SH-SY5Y (cell line): ENCODE measurements around the gene GPR176.

Source experiments
- GATA2 ChIP-seq: IDR thresholded peaks from 2 replicates; pipeline ENCODE4 v1.6.1; 2011; ENCODE audit warnings: mild to moderate bottlenecking, low read depth, low read length
- GATA3 ChIP-seq: IDR thresholded peaks from 2 replicates; pipeline ENCODE4 v1.6.1; 2011; ENCODE audit warnings: low read depth, mild to moderate bottlenecking, low read length, moderate library complexity

GPR176 gene

GRCh38 chr15:39942753-39943150 lies 22.7 kb upstream of the GPR176 start:
- TF ChIP-seq GATA3 (no peak), GATA2 (no peak)

DNA sequence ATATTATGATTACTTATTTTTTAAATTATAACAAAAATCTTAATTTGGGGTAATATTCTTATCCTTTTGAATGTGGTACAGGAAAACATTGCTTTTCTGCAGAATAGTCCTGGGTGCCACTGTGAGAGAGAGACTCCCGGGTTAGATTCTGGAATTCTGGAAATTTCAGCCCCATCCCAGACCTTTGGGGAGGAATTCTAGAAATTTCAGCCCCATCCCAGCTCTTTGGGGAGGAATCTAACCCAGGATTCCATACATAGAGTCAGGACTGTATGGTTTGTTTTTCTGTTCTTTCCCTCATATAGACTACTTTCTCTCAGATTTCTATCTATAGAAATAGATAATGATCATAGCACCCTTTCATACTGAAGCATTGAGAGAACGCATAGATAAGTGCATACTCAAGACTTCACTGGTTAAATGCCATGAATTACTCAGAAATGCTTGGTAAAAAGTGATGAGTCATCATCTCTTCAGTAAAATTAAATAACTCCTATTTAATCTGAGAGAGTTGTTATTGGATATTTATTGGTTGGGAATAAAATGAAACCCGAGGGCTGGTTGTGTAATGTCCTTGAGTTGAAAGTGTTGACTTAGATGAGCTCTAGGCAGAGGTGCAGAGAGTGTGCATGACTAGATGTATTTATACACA lies 22.2 kb upstream of the GPR176 start:
- TF ChIP-seq GATA2 (no peak), GATA3 (no peak)

- TF ChIP-seq GATA2 (no peak), GATA3 (no peak)
These were observed 19.7 kb upstream of the GPR176 start for GRCh38 chr15:39939487-39940452.

GRCh38 chr15:39937696-39938095 lies 17.6 kb upstream of the GPR176 start:
- TF ChIP-seq GATA3 (no peak), GATA2 (no peak)

- TF ChIP-seq GATA2 = no peak
- TF ChIP-seq GATA3 = no peak
These were observed 16.6 kb upstream of the GPR176 start for GRCh38 chr15:39936681-39937080.

DNA sequence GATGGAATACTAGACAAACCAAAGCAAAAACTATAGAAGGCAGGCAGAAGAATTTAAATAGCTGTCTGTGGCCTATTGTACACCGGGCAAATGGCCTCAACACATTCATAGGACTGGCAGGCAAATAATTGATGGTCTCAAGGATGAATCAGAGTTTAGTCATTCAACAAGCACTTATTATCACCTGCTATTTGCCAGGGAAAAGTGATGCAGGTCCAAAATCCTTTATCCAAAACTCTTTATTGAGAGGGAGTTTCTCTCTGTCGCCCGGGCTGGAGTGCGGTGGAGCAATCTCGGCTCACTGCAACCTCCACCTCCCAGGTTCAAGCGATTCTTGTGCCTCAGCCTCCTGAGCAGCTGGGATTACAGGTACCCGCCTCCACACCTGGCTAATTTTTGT lies 16.1 kb upstream of the GPR176 start:
- TF ChIP-seq GATA3 (no peak), GATA2 (no peak)

- TF ChIP-seq GATA3 (no peak), GATA2 (no peak)
These were observed 15.2 kb upstream of the GPR176 start for GRCh38 chr15:39935241-39935640.

DNA sequence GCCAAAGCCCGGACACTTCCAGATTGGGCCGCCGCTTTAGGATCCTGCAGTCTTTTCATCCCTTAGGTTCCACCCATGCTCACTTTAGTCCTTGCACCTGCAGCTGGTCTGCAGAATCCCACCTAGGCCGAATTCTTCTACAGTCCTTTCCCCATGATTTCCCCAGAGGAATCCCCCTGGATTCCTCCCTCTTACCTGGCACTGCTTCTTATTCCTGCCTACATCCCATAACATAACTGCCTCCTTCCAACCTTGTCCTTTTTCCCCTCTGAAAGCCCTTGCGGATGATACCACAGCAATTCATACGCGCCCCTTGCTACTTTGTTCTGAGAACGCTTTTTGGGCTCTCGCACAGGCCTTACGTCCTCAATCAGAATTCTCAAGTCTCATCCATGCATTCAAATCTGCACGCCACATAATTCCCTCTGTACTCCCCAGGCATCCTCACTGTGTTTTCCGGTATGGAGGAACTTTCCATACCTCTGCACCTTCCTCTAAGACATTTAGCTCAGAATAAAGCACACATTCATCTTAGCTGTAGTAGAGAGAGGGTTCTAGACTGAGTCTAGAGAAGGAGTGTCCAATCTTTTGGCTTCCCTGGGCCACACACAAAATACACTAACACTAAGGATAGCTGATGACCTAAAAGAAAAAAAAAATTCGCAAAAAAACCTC lies 14.5 kb upstream of the GPR176 start:
- TF ChIP-seq GATA2 = no peak
- no peak for TF ChIP-seq GATA3

GRCh38 chr15:39931615-39932014 lies 11.5 kb upstream of the GPR176 start:
- TF ChIP-seq GATA3 (no peak), GATA2 (no peak)

DNA sequence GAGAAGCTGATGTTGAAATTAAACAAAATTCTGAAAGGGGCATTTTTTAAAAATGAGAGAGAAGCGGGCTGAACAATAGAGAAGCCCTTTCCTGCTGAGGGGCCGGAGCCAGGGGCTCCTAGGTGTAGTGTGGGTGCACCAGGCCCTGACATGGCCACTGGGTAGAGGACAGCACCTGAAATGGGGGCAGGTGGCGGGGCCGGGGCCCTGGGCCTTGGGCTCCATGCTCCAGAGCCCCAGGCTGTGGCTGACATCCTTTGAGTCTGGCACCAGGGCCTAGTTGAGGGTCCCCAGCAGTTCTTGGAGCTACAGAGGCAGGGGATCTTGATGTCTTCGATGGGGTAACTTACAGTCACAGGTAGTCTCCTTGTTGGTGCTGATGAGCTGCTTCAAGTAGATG lies 6.5 kb upstream of the GPR176 start:
- TF ChIP-seq GATA3 = no peak
- TF ChIP-seq GATA2 = no peak

- TF ChIP-seq GATA2 (no peak), GATA3 (no peak)
These were observed 5.2 kb upstream of the GPR176 start for GRCh38 chr15:39925112-39925842.

DNA sequence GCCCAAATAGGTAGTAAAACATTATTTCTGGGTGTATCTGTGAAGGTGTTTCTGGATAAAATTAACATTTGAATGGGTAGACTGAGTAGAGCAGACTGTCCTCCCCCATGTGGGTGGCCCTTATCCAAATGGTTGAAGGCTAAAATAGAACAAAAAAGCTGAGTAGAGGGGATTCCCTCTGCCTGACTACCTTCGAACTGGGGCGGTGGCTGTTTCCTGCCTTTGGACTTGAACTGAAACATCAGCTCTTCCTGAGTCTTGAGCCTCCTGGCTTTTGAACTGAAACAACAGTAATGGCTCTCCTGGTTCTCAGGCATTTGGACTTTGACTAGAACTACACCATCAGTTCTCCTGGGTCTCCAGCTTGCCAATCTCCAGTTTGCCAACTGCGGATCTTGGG lies 4.4 kb upstream of the GPR176 start:
- TF ChIP-seq GATA3 (no peak), GATA2 (no peak)

DNA sequence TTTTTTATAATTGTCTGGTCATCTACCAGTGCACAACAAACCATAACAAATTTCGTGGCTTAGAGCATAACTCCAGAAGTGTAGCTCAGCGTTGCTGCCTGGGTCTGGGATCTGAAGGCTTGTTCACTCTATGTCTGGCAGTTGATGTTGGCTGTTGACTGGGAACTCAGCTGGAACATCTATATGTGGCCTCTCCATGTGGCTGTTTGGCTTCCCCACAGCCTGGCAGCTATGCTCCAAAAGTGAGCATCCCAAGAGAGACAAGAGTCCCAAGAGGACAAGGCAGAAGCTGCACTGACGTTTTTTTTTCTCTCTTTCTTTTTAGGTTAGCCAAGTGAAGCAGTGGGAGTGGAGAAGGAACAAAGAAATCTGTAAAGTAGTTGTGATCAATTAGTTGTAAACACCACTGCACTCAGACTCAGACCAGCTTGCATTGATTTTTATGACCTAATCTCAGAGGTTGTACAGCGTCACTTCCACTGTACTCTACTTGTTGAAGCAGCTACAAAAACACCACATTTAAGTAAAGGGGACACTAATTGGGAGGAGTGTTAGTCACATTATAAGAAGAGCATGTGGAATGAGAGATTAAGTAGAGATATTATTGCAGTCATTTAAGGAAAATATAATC lies 2.5 kb upstream of the GPR176 start:
- no peak for TF ChIP-seq GATA2

DNA sequence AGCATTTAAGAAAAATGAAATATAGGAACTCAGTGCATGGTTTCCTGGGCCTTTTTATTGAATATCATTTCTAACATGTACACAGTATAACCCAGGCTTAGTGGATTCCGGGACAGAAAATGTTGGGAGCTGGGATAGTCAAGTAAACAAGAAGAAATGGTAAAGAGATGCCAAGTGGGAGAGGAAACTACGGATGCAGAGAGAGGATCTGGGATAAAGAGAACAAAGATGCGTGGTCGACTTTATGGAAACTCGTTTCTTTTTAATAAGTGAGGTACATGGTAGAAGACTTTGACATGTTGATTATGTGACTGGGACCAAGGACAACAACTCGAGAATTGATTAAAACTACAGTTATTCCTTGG lies 1.2 kb upstream of the GPR176 start:
- TF ChIP-seq GATA3 = no peak
- TF ChIP-seq GATA2 = no peak
